Measurements from ENCODE around the gene CD6. TPM values are rescaled to one million over a fixed set of nuclear protein-coding genes. Genes with fewer than 3 reads are reported as not detected.

Gene CD6
- total RNA-seq, 1 experiment from 2014 or later, result not detected

DNA sequence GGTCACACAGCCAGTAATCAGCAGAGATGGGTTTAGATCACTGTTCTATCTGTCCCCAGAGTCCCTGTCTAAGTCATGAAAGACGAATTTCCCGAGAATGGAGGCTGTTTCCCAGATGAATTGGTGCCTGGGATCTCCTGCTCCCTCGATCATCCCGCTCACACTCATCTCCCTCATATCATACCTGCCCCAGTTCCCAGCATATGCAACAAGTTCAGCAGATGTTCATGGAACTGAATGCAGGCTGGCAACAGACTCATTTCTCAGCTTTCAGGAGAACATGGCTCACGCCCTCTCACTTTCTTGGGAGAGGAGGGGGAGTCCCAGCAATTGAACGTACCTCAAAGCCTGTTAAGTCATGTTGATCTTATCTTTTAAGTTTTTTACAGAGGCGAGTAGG is 22.1 kb downstream of the CD6 start:
- Histone ChIP-seq H3K36me3 (no peaks in the 10 kb centered on the region), H3K27ac (no peak overlapping the region), H3K27me3 (no peaks in the 10 kb centered on the region), H3K4me1 (no peaks in the 10 kb centered on the region), H3K9me3 (replicated peaks) (no peaks in the 10 kb centered on the region), H3K4me3 (no peak overlapping the region)
- DNase-seq, result no peak

DNA sequence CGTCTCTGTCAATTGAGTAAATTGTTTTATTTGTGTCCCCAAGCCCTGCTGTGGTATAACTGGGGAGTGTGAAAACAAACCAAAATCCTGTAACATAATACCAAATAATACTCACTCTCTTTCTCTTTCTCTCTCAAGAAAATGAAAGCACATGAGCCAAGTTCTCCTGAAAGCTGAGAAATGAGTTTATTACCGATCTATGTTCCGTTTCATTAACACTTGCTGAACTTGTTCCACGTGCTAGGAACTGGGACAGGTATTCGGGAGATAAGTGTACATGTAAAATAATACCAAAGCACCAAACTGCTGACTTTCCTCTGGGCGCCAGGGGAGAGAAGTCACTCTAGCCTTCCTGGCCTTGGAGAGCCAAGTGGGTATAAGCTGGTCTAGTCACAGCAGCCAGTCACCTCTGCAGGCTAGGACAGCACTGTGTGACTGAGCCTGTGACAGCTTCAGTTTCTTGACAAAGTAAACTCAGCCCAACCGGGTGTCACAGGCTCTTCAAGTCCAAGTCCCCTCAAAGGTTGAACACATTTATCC is 23.1 kb downstream of the CD6 start:
- Histone ChIP-seq H3K36me3 (no peaks in the 10 kb centered on the region), H3K27me3 (no peaks in the 10 kb centered on the region), H3K4me3 (no peak overlapping the region), H3K9me3 (replicated peaks) (no peaks in the 10 kb centered on the region), H3K27ac (no peak overlapping the region), H3K4me1 (no peaks in the 10 kb centered on the region)
- DNase-seq, result no peak

GRCh38 chr11:60995798-60996197 is 24.3 kb downstream of the CD6 start:
- H3K4me1 ChIP-seq, result no peaks in the 10 kb centered on the region
- H3K27me3 ChIP-seq, result no peaks in the 10 kb centered on the region
- no peak overlapping the region for H3K27ac ChIP-seq
- H3K9me3 ChIP-seq (replicated peaks), result no peaks in the 10 kb centered on the region
- H3K36me3 ChIP-seq, result no peaks in the 10 kb centered on the region
- H3K4me3 ChIP-seq, result no peak overlapping the region
- DNase-seq, result no peak

GRCh38 chr11:60996381-60997138 is 25.1 kb downstream of the CD6 start:
- DNase-seq, result no peak
- Histone ChIP-seq H3K36me3 (no peaks in the 10 kb centered on the region), H3K9me3 (replicated peaks) (no peaks in the 10 kb centered on the region), H3K4me1 (no peaks in the 10 kb centered on the region), H3K27ac (no peak overlapping the region), H3K4me3 (no peak overlapping the region), H3K27me3 (no peaks in the 10 kb centered on the region)

GRCh38 chr11:61000426-61000825 is 28.9 kb downstream of the CD6 start:
- DNase-seq, result no peak
- 0 out of 2 replicates have a peak, but pooled peaks cover 2% of the 10 kb centered on the region for H3K4me1 ChIP-seq
- no peak overlapping the region for H3K4me3 ChIP-seq
- no peaks in the 10 kb centered on the region for H3K27me3 ChIP-seq
- H3K36me3 ChIP-seq, result no peaks in the 10 kb centered on the region
- no peaks in the 10 kb centered on the region for H3K9me3 ChIP-seq (replicated peaks)
- no peak overlapping the region for H3K27ac ChIP-seq

DNA sequence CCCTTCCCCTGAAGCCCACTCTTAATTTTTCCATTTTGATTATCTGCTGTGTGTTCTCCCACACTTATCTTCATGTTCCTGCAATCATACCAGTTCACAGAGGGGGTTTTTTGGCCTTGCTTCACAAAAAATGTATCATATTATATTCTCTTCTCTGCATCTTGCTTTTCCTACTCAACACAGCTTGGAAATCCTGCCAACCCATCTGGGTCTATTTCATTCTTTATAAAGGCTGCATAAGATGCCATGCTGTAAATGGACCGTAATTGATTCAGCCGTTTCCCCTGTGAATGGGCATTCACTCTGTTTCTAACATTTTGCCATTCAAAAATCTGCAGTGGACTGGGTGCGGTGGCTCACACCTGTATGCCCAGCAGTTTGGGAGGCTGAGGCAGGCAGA is 30.5 kb downstream of the CD6 start:
- H3K27ac ChIP-seq, result no peak overlapping the region
- H3K4me3 ChIP-seq, result no peak overlapping the region
- no peaks in the 10 kb centered on the region for H3K27me3 ChIP-seq
- DNase-seq, result no peak
- 0 out of 2 replicates have a peak, but pooled peaks cover 2% of the 10 kb centered on the region for H3K4me1 ChIP-seq
- no peaks in the 10 kb centered on the region for H3K36me3 ChIP-seq
- no peaks in the 10 kb centered on the region for H3K9me3 ChIP-seq (replicated peaks)

DNA sequence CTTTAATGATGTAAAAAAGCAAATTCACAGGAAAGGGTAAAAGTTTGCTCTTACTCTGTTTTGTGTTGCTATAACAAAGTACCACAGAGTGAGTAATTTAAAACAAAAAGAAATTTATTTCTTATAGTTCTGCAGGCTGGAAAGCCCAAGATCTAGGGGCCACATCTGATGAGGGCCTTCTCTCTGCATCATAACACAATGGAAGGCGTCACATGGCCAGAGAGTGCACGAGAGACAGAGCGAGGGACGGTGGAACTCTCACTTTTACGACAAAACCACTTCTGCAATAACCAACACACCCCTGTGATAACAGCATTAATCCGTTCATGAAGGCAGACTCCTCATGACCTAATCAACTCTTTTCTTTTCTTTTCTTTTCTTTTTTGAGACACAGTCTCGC is 31.1 kb downstream of the CD6 start:
- 0 out of 2 replicates have a peak, but pooled peaks cover 2% of the 10 kb centered on the region for H3K4me1 ChIP-seq
- no peaks in the 10 kb centered on the region for H3K36me3 ChIP-seq
- H3K27me3 ChIP-seq, result no peaks in the 10 kb centered on the region
- H3K9me3 ChIP-seq (replicated peaks), result no peaks in the 10 kb centered on the region
- H3K27ac ChIP-seq, result no peak overlapping the region
- no peak overlapping the region for H3K4me3 ChIP-seq
- no peak for DNase-seq

GRCh38 chr11:61004180-61004611 is 32.7 kb downstream of the CD6 start:
- Histone ChIP-seq H3K36me3 (no peaks in the 10 kb centered on the region), H3K4me1 (0 out of 2 replicates have a peak, but pooled peaks cover 2% of the 10 kb centered on the region), H3K9me3 (replicated peaks) (no peaks in the 10 kb centered on the region), H3K27ac (no peak overlapping the region), H3K4me3 (no peak overlapping the region), H3K27me3 (no peaks in the 10 kb centered on the region)
- DNase-seq, result peak; percentile 21 to 26

GRCh38 chr11:61004761-61005181 is 33.3 kb downstream of the CD6 start:
- Histone ChIP-seq H3K36me3 (no peaks in the 10 kb centered on the region), H3K4me3 (no peak overlapping the region), H3K27me3 (no peaks in the 10 kb centered on the region), H3K27ac (no peak overlapping the region), H3K9me3 (replicated peaks) (no peaks in the 10 kb centered on the region), H3K4me1 (0 out of 2 replicates have a peak, but pooled peaks cover 2% of the 10 kb centered on the region)
- peak; percentile 15 to 33 for DNase-seq

DNA sequence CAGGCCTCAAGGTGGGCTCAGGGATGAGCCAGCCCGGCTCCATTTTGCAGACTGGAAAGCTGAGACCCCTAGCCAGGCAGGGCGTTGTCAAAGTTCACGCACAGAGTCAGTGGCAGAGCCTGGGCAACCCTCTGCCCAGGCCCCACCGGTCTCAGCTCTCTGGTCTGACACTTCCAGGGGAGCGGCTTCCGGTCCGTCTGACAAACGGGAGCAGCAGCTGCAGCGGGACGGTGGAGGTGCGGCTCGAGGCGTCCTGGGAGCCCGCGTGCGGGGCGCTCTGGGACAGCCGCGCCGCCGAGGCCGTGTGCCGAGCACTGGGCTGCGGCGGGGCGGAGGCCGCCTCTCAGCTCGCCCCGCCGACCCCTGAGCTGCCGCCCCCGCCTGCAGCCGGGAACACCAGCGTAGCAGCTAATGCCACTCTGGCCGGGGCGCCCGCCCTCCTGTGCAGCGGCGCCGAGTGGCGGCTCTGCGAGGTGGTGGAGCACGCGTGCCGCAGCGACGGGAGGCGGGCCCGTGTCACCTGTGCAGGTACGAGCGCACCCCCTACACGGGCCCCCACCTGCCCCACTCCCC is 36.0 kb downstream of the CD6 start:
- Histone ChIP-seq H3K4me3 (no peak overlapping the region), H3K27ac (no peak overlapping the region)

GRCh38 chr11:61007956-61008896 is 36.7 kb downstream of the CD6 start:
- H3K9me3 ChIP-seq (replicated peaks), result no peaks in the 10 kb centered on the region
- H3K36me3 ChIP-seq, result no peaks in the 10 kb centered on the region
- no peak overlapping the region for H3K27ac ChIP-seq
- DNase-seq, result no peak
- H3K4me3 ChIP-seq, result no peak overlapping the region
- no peaks in the 10 kb centered on the region for H3K27me3 ChIP-seq
- H3K4me1 ChIP-seq, result 0 out of 2 replicates have a peak, but pooled peaks cover 2% of the 10 kb centered on the region

More for the DNA sequence above, 36.0 kb downstream of the CD6 start:
- H3K9me3 ChIP-seq (replicated peaks), result no peaks in the 10 kb centered on the region
- H3K4me1 ChIP-seq, result 0 out of 2 replicates have a peak, but pooled peaks cover 2% of the 10 kb centered on the region
- no peaks in the 10 kb centered on the region for H3K27me3 ChIP-seq
- no peak for DNase-seq
- no peaks in the 10 kb centered on the region for H3K36me3 ChIP-seq

- Histone ChIP-seq H3K4me1 (0 out of 2 replicates have a peak, but pooled peaks cover 2% of the 10 kb centered on the region), H3K27ac (no peak overlapping the region), H3K36me3 (no peaks in the 10 kb centered on the region), H3K27me3 (no peaks in the 10 kb centered on the region), H3K4me3 (no peak overlapping the region), H3K9me3 (replicated peaks) (no peaks in the 10 kb centered on the region)
- no peak for DNase-seq
Observed at GRCh38 chr11:61008971-61009370, 37.5 kb downstream of the CD6 start.

DNA sequence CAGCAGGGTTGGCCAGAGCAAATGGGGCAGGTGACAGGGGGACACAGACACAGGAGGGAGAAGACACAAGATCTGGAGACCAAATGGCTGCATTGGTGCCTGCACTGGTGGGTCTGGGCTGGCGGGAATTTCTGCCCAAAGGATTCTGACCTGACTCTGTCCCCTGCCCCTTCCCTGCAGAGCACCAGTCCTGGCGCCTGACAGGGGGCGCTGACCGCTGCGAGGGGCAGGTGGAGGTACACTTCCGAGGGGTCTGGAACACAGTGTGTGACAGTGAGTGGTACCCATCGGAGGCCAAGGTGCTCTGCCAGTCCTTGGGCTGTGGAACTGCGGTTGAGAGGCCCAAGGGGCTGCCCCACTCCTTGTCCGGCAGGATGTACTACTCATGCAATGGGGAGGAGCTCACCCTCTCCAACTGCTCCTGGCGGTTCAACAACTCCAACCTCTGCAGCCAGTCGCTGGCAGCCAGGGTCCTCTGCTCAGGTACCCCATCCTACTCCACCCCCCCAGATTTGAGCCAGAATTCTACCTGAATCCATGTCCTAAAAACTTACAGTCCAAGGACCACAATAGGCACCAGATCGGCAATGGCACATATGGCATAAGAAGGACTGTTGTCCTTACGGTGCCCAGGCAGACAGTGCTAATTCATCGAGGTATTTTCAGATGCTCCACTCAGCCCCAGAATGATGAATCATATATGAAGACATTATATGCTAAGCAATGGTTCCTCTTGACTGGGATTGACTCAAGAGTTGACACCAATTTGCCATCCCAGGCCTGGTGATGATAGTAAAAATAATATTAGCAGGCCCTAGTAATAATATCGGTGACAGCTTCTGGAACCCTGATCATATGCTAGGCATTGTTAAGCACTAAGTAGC is 38.2 kb downstream of the CD6 start:
- no peaks in the 10 kb centered on the region for H3K36me3 ChIP-seq
- no peak overlapping the region for H3K27ac ChIP-seq
- 0 out of 2 replicates have a peak, but pooled peaks cover 2% of the 10 kb centered on the region for H3K4me1 ChIP-seq
- no peaks in the 10 kb centered on the region for H3K27me3 ChIP-seq
- no peaks in the 10 kb centered on the region for H3K9me3 ChIP-seq (replicated peaks)
- H3K4me3 ChIP-seq, result no peak overlapping the region
- no peak for DNase-seq
